ENCODE data around the gene GAST. TPM values are rescaled to one million over a fixed set of nuclear protein-coding genes. Genes with fewer than 3 reads are reported as not detected.

Gene GAST
- total and polyA plus RNA-seq, 2 of the 13 experiments (the other 11 are each of a cell fraction or from before 2014, with no cell fraction given) = 0.32 to 0.42 TPM

- TF ChIP-seq SMAD3 (CRISPR knock-in tag; IDR thresholded peaks at IDR 0.05) (0 out of 2 replicates have a peak, but pooled peaks have one; percentile 43), TEF (CRISPR knock-in tag; IDR thresholded peaks at IDR 0.05) (0 out of 2 replicates have a peak, but pooled peaks have one; percentile 47), ZSCAN12 (CRISPR knock-in tag; IDR thresholded peaks at IDR 0.05) (no peak), ZFP41 (CRISPR knock-in tag; IDR thresholded peaks at IDR 0.05; ENCODE audit: borderline replicate concordance) (no peak), EP300 (IDR thresholded peaks at IDR 0.05; ENCODE audit: low read depth in 2 of 2, low read length in 2 of 2) (peak in 1 of 2 experiments; percentile 15; a peak in 1 of 4 replicates), EP300 (CRISPR knock-in tag; IDR thresholded peaks at IDR 0.05; ENCODE audit: borderline replicate concordance) (0 out of 2 replicates have a peak, but pooled peaks have one; percentile 8), NFE2L1 (CRISPR knock-in tag; IDR thresholded peaks at IDR 0.05; ENCODE audit: borderline replicate concordance) (no peak), BHLHE40 (IDR thresholded peaks at IDR 0.05; ENCODE audit: low read length) (peak; percentile 14; the same call in 1 of the 2 replicates), KLF16 (CRISPR knock-in tag; IDR thresholded peaks at IDR 0.05) (0 out of 4 replicates have a peak, but pooled peaks of 1 of the 2 experiments have one; percentile 35), PLSCR1 (CRISPR knock-in tag; IDR thresholded peaks at IDR 0.05; ENCODE audit: borderline replicate concordance) (0 out of 2 replicates have a peak, but pooled peaks have one; percentile 53), ZNF513 (CRISPR knock-in tag; conservative IDR thresholded peaks at IDR 0.05) (no peak), ZNF441 (CRISPR knock-in tag; IDR thresholded peaks at IDR 0.05; ENCODE audit: borderline replicate concordance) (0 out of 2 replicates have a peak, but pooled peaks have one; percentile 8), ZNF816 (CRISPR knock-in tag; IDR thresholded peaks at IDR 0.05; ENCODE audit: borderline replicate concordance) (peak; percentile 87; the same call in 1 of the 2 replicates), ZFP1 (CRISPR knock-in tag; IDR thresholded peaks at IDR 0.05) (peak; percentile 10; the same call in 1 of the 2 replicates)
These were observed 24.1 kb upstream of the GAST start (continued) for GRCh38 chr17:41687828-41688640.

Measured in HepG2 (cell line).